ENCODE results near the gene TOB1.
"Not testable (repeated sequence)": the region's sequence is repeated elsewhere in the genome, so short reads cannot be mapped to it uniquely, and the experiment has no call there.

The TOB1 gene

GRCh38 chr17:50868140-50868438 is 1.9 kb upstream of the TOB1 start:
- no peak for DNase-seq

- DNase-seq, result peak; percentile 93
Measured at GRCh38 chr17:50867363-50868139, 1.4 kb upstream of the TOB1 start.

- peak; percentile 62 for DNase-seq
Measured at GRCh38 chr17:50866950-50867362, 802 bp upstream of the TOB1 start.

- no peak for DNase-seq
Measured at GRCh38 chr17:50865868-50866260, 290 bp downstream of the TOB1 start.

- DNase-seq, result peak; percentile 57
Measured at GRCh38 chr17:50865060-50865867, 890 bp downstream of the TOB1 start.

GRCh38 chr17:50864747-50865059 is 1.5 kb downstream of the TOB1 start:
- peak; percentile 37 for DNase-seq

- DNase-seq, result no peak
Measured at GRCh38 chr17:50863931-50864330, 2.2 kb downstream of the TOB1 start.

- peak; percentile 51 for DNase-seq
Measured at GRCh38 chr17:50863221-50863843, 2.8 kb downstream of the TOB1 start.

- no peak for DNase-seq
Measured at GRCh38 chr17:50861822-50862528, 4.2 kb downstream of the TOB1 start.

- DNase-seq, result no peak
Measured at GRCh38 chr17:50861334-50861676, 4.8 kb downstream of the TOB1 start.

- not testable (repeated sequence) for DNase-seq
Measured at GRCh38 chr17:50859727-50860126, 6.4 kb downstream of the TOB1 start.

GRCh38 chr17:50858486-50859225 is 7.5 kb downstream of the TOB1 start:
- DNase-seq, result no peak

- no peak for DNase-seq
Measured at GRCh38 chr17:50856431-50856830, 9.7 kb downstream of the TOB1 start.

- no peak for DNase-seq
Measured at GRCh38 chr17:50855708-50856330, 10.3 kb downstream of the TOB1 start.

GRCh38 chr17:50853781-50854180 is 12.4 kb downstream of the TOB1 start:
- no peak for DNase-seq

- no peak for DNase-seq
Measured at GRCh38 chr17:50853015-50853615, 13.0 kb downstream of the TOB1 start.

- DNase-seq, result no peak
Measured at GRCh38 chr17:50850640-50851039, 15.5 kb downstream of the TOB1 start.

- DNase-seq, result no peak
Measured at GRCh38 chr17:50848711-50849110, 17.4 kb downstream of the TOB1 start.

GRCh38 chr17:50848039-50848438 is 18.1 kb downstream of the TOB1 start:
- DNase-seq, result no peak

- no peak for DNase-seq
Measured at GRCh38 chr17:50847566-50847965, 18.6 kb downstream of the TOB1 start.

- no peak for DNase-seq
Measured at GRCh38 chr17:50845240-50846147, 20.7 kb downstream of the TOB1 start.

All from activated CD4-positive, alpha-beta T cell treated with anti-CD3 and anti-CD28 coated beads, Interleukin-2, amount 50 U/mL, for 16 hours (primary cell).